GM19023 (cell line): ENCODE data around the gene KCND3.

Experiments
- ATAC-seq: cut with Tn5 transposase; IDR thresholded peaks from one replicate; pipeline ENCODE4 v1.9.1; 2021; ENCODE audit warnings: mild to moderate bottlenecking, moderate library complexity; ENCODE audit not compliant: unreplicated experiment

The KCND3 gene

GRCh38 chr1:111851552-111851951, 137.9 kb downstream of the KCND3 start:
- ATAC-seq, result no peak

GRCh38 chr1:111850109-111850508, 139.4 kb downstream of the KCND3 start:
- ATAC-seq, result no peak

- ATAC-seq, result no peak
Observed at GRCh38 chr1:111848852-111849545, 140.5 kb downstream of the KCND3 start.

DNA sequence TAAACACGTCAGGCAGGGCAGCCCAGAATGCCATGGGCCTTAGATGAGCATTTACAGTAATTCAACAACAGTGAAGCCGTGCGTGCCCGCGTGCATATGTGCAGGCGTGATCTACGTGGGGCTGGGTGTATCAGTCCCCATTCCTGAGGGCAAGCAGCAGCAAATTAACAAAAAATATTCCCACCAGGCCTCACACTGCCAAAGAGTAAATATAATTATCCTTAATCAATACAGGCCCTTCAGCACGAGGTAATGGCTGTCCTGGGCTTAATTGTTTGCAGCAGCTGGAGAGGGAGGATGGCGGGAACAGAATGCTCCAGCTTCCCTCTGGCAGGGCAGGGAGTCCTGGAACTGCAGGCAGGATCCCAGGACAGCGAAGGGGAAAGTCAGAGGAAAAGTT, 142.0 kb downstream of the KCND3 start:
- ATAC-seq, result no peak

GRCh38 chr1:111846842-111847241, 142.6 kb downstream of the KCND3 start:
- ATAC-seq, result no peak

DNA sequence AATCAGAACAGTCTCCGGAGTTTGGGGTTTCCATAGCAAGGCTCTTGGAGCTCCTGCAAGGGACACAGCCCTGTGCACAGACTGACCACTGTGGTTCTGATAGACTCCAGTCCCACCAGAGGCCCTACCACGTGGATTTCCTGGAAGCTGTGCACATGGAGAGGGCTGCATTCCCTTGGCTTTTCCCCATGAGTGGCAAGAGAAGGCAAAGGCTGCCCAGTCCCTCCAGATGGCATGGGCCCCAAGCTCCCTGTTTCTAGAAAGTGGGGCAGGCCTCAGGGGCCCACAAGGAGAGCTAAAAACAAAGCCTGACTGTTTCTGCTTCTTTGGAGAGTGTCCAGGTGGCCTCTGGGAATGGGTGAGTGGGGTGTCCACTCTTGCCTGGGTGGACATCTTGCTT, 146.3 kb downstream of the KCND3 start:
- ATAC-seq, result no peak

- no peak for ATAC-seq
Observed at GRCh38 chr1:111842411-111842810, 147.1 kb downstream of the KCND3 start.

DNA sequence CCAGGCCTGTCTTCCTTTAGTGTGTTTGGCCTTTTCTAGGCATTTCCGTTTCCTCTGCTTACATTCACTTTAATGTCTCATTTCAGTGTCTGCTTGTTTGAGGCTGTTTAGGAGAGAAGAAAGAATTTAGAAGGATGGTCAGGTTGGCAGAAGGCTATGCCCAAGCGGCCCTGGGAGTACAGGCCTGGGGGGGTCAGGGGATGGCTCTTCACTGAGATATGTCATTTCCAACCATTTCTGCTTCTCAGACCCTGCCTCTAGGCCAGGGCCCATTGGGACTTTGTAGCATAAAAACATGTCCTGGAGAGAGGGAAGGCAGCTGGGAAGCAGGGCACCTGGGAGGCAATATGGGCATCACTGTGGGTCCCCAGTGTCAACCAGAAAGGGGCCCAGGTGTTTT, 147.7 kb downstream of the KCND3 start:
- no peak for ATAC-seq

- ATAC-seq, result no peak
Observed at GRCh38 chr1:111841189-111841588, 148.3 kb downstream of the KCND3 start.

DNA sequence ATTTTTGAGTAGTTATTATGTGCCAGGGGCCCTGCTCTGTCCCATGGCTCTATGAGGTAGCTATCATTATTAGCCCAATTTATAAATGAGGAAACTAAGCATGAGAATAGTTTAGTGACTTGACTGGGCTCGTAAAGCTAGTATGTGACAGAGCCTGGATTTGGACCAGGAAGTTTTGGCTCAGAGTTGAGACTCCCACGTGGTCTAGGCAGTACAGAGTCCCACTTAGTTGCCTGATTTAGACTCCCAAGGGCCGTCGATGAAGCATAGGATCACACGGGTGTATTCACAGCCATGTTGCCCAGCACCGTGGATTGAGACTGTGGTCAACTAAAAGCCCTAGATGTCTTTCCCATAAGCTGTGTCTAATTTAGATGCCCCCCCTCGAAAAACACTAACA, 152.1 kb downstream of the KCND3 start:
- no peak for ATAC-seq

- ATAC-seq, result no peak
Observed at GRCh38 chr1:111836111-111836510, 153.4 kb downstream of the KCND3 start.

DNA sequence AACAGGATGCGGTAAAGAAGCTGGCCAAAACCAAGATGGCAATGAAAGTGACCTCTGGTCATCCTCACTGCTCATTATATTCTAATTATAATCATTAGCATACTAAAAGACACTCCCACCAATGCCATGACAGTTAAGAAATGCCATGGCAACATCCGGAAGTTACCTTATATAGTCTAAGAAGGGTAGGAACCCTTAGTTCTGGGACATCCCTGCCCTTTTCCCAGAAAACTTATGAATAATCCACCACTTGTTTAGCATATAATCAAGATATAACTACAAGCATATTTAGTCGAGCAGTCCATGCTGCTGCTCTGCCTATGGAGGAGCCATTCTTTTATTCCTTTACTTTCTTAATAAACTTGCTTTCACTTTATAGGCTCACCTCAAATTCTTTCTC, 154.0 kb downstream of the KCND3 start:
- no peak for ATAC-seq

GRCh38 chr1:111834956-111835355, 154.5 kb downstream of the KCND3 start:
- ATAC-seq, result no peak

GRCh38 chr1:111833334-111833733, 156.1 kb downstream of the KCND3 start:
- ATAC-seq, result no peak

DNA sequence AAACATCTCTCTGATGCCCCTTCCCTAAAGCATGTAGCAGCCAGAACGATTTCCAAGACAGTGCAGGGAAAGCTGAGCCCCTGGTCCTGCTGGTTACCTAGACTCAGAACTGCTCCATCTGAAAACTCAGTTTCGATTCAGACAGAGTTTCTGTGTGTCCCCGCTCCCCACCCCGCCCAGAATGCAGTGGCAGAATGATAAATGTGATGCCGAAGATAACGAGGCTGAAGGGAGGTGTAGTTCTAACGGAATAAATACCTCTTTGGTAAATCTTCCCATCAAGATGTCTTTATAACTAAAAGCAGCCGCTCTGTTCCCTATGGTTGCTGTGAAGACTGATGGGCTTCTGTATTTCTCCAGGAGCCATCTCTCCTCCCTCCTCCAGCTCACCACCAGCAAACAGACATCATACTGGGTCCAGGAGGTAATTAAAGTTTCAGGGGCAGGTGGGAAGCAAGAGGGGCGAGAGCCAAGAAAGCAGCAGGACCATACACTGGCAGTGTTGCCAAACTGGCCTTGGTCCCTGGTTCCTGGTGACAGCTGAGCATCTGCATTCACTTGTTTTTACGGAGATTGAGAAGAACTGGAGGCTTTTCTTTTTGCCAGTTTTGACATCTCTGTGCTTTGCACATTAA, 156.8 kb downstream of the KCND3 start:
- no peak for ATAC-seq

DNA sequence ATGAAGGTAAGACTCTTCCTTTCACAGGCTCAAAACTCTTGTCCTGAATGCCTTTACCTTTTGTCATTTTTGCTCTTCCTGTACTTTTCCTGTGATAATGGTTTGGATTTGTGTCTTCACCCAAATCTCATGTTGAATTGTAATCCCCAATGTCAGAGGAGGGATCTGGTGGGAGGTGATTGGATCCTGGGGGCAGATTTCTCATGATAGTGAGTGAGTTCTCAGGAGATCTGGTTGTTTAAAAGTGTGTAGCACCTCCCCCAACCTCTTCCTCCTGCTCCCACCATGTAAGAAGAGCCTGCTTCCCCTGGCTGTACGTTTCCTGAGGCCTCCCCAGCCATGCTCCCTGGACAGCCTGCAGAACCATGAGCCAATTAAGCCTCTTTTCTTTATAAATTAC, 158.3 kb downstream of the KCND3 start:
- no peak for ATAC-seq

DNA sequence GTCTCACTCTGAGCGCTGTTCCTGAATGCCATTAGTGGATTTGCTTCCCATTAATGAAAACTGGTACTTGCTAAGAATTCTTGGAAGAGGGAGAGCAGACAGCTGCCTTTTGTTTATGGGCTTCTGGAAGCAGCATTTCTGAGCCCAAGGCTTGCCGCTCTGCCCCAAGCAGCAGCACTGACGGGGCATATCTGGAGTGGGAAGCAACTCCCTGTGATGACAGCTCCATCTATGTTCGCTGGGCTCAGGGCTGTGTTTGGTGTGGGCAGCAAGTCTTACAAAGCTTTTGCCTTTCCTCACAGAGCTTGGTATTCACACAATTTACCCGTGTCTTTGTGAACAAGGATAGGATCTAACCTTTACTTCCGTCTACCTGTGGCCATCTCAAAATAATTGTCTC, 161.5 kb downstream of the KCND3 start:
- ATAC-seq, result no peak

GRCh38 chr1:111826278-111826677, 163.2 kb downstream of the KCND3 start:
- ATAC-seq, result no peak

GRCh38 chr1:111825217-111825616, 164.3 kb downstream of the KCND3 start:
- no peak for ATAC-seq

DNA sequence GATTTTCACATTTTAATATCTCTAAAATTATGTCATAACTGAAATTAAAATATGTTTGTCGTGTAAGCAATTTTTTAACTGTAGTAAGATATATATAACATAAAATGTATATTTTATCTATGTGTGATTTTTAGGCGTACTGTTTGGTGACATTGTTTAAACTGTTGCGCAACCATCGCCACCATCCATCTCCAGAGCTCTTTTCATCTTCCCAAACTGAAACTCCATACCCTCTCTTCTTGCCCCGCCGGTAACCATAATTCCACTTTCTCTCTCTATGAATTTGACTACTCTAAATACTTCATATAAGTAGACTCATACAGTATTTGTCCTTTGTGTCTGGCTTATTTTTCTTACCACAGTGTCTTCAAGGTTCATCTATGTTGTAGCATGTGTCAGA, 167.3 kb downstream of the KCND3 start:
- no peak for ATAC-seq

DNA sequence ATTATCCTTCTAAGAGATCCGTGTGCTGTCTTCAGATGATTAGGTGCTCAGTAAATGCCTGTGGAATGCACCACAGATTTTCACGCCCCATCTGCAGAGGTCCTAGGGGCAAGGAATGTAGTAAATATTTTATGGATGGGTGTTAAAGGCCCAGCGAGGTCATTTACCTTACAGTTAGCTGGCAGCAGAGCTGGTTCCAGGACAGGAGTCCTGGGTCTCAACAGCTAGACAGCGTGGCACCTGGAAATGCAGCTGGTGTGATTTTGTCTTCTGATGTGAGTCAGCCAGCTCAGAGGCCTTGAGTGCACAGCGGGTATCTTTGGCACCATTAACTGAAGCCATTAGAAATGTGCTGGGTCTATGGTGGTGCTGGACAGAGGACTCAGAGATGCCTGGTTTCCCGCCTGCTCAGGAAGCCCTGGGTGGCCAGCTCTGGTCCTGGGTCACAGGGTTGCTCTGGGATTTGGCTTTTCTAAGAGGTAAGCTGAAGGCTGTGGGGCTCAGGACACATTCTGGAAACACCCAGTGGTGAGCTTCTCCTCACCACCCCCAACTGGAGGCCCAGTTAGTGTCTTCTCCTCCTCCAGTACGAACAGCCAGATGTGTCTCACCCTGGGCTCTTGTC, 168.2 kb downstream of the KCND3 start:
- ATAC-seq, result no peak

GRCh38 chr1:111819566-111820263, 169.8 kb downstream of the KCND3 start:
- no peak for ATAC-seq
